ENCODE results near the gene FN1.

FN1 gene

DNA sequence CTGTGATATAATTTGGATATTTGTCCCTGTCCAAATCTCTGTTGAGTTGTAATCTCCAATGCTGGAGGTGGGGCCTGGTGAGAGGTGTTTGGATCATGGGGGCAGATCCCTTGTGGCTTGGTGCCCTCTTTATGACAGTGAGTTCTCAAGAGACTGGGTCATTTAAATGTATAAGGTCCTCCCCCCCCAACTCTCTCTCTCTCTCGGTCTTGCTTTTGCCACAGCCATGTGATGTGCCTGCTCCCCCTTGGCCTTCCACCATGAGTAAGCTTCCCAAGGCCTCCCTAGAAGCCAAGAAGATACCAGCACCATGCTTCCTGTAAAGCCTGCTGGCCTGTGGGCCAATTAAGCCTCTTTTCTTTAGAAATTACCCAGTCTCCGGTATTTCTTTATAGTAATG, 58.6 kb downstream of the FN1 start:
- Mint-ChIP-seq H3K4me1 (ENCODE audit: low read depth) (no peaks in the 10 kb centered on the region), H3K9me3 (ENCODE audit: low read depth) (no peaks in the 10 kb centered on the region), H3K4me3 (no peak overlapping the region), H3K36me3 (peaks cover 15% of the 10 kb centered on the region), H3K27ac (no peak overlapping the region), H3K27me3 (no peaks in the 10 kb centered on the region)

DNA sequence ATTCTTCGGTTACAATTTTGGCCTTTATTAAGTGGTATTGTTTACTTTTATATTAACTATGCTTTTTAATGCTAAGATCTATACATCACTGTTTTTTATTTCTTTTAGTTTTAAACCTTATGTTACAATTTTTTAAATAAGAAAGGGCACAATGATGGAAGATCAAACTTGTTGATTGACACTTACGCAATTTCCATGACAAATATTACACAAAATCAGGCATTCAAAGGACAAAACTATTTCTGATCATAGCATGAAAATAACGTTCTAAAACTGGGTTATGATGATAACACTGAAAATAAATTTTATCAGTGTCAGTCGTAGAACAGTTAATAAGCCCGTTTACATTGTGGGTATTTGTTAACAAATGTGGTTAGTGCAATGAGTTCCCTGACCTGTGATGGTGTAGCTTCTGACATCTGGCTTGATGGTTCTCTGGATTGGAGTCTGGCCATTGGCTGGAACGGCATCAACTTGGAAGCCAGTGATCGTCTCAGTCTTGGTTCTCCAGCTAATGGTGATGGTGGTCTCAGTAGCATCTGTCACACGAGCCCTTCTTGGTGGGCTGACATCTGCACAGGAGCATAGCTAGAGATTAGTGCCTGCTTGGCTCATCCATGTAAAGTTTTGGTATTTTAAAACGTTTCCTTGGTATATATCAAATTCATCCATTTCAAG, 59.6 kb downstream of the FN1 start:
- H3K4me1 Mint-ChIP-seq (ENCODE audit: low read depth), result no peaks in the 10 kb centered on the region
- H3K27ac Mint-ChIP-seq, result no peak overlapping the region
- H3K9me3 Mint-ChIP-seq (ENCODE audit: low read depth), result no peaks in the 10 kb centered on the region

DNA sequence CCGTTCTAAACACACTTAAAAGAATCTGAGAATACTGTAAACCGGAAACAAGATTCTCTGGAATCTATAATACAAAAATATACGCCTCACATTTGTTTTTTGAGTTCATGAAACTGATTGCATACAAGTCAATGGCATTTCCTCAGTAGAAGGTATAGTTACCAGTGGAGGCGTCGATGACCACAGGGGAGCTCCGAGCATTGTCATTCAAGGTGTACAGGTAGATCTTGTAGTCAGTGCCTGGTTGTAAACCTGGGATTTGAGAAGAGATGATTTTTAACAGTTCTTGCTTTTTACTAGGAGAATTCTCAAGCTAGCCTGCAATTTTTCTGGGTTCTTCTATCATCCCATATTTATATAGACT, 60.4 kb downstream of the FN1 start:
- no peak overlapping the region for H3K4me3 Mint-ChIP-seq
- H3K27ac Mint-ChIP-seq, result no peak overlapping the region
- no peaks in the 10 kb centered on the region for H3K9me3 Mint-ChIP-seq (ENCODE audit: low read depth)
- H3K4me1 Mint-ChIP-seq (ENCODE audit: low read depth), result no peaks in the 10 kb centered on the region
- no peaks in the 10 kb centered on the region for H3K27me3 Mint-ChIP-seq
- H3K36me3 Mint-ChIP-seq, result peaks cover 15% of the 10 kb centered on the region

More for the DNA sequence above, 59.6 kb downstream of the FN1 start:
- Mint-ChIP-seq H3K4me3 (no peak overlapping the region), H3K27me3 (no peaks in the 10 kb centered on the region), H3K36me3 (peaks cover 15% of the 10 kb centered on the region)

DNA sequence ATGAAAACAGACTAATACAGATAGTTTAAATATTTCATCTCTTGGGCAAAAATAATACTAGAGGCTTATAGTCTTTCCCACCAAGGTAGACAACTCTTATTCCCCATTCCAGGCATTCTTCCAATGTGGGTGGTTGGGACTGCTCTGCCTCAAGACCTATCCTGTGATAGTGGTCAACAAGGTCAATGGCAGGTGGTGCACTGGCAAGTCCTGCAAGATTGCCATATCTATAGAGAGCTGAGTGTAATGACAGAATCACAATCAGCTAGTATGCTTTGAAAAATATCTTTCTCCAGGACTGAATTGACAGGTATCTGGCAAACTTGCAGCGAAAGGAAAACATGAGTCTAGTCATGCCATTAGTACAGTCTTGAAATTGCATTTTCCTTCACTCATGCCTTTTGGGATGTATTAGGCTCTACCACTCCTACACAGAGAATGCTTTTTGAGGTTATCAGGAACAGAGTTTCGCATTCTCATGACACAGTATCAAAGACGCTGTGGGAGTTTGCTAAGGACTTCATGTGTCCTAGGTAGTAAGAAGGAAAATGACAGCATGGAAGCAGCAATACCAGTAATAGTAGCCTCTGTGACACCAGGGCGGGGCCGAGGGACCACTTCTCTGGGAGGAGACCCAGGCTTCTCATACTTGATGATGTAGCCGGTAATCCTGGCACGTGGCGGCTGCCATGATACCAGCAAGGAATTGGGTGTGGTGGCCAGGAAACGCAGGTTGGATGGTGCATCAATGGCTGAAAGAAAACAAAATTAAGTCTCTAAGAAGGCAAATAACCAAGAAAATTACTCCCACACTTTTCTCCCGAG, 61.0 kb downstream of the FN1 start:
- Mint-ChIP-seq H3K9me3 (ENCODE audit: low read depth) (no peaks in the 10 kb centered on the region), H3K27me3 (no peaks in the 10 kb centered on the region), H3K4me3 (no peak overlapping the region), H3K27ac (no peak overlapping the region), H3K36me3 (peaks cover 17% of the 10 kb centered on the region), H3K4me1 (ENCODE audit: low read depth) (no peaks in the 10 kb centered on the region)

DNA sequence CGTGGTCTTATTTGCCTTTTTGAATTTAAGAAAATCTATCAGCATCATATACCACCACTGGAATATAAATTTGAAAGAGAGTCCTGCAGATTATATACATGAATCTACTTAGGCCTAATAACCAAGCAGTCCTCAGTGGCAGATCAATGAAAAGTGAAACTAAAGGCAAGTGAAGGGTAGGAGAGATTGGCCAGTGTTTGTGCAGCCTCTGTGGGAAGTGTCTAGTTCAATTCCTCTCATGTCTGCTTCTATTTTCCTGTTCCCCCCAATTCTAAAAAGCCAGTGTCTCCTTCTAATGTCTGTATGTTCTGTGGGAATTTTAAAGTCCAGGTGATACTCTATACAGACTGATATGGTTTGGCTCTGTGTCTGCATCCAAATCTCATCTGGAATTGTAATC, 61.9 kb downstream of the FN1 start:
- H3K27me3 Mint-ChIP-seq, result no peaks in the 10 kb centered on the region
- no peaks in the 10 kb centered on the region for H3K9me3 Mint-ChIP-seq (ENCODE audit: low read depth)
- H3K4me3 Mint-ChIP-seq, result no peak overlapping the region
- peaks cover 20% of the 10 kb centered on the region for H3K36me3 Mint-ChIP-seq
- H3K27ac Mint-ChIP-seq, result no peak overlapping the region
- H3K4me1 Mint-ChIP-seq (ENCODE audit: low read depth), result no peaks in the 10 kb centered on the region

DNA sequence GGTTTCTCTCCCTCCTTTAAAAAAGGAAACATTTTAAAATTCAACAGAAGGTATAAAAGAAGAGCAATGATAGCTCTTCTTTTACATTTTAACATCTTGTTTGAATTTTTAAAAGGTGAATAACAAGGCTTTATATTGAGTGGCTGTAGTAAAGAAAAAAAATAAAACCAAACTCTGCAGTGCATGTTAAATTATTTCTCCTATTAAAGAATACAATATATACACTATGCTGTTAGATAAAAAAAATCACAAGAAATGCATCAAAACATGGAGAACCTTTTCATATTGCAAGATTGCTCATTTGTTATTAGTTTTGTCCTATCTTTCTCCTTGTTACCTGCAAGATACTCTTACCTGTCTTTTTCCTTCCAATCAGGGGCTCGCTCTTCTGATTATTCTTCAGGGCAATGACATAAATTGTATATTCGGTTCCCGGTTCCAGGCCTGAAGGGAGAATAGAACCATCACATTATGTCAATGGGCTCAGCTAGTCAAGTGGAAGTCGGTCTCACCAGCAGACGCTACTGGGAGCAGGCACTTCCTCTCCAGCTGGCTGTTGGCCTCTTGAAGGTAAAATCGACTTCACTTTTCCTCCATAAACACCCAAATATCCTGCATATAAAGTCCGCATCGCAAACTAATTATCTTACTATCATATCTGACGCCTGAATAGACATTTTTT, 62.8 kb downstream of the FN1 start:
- Mint-ChIP-seq H3K36me3 (peaks cover 20% of the 10 kb centered on the region), H3K27me3 (no peaks in the 10 kb centered on the region), H3K27ac (no peak overlapping the region), H3K9me3 (ENCODE audit: low read depth) (no peaks in the 10 kb centered on the region), H3K4me3 (no peak overlapping the region), H3K4me1 (ENCODE audit: low read depth) (no peaks in the 10 kb centered on the region)

DNA sequence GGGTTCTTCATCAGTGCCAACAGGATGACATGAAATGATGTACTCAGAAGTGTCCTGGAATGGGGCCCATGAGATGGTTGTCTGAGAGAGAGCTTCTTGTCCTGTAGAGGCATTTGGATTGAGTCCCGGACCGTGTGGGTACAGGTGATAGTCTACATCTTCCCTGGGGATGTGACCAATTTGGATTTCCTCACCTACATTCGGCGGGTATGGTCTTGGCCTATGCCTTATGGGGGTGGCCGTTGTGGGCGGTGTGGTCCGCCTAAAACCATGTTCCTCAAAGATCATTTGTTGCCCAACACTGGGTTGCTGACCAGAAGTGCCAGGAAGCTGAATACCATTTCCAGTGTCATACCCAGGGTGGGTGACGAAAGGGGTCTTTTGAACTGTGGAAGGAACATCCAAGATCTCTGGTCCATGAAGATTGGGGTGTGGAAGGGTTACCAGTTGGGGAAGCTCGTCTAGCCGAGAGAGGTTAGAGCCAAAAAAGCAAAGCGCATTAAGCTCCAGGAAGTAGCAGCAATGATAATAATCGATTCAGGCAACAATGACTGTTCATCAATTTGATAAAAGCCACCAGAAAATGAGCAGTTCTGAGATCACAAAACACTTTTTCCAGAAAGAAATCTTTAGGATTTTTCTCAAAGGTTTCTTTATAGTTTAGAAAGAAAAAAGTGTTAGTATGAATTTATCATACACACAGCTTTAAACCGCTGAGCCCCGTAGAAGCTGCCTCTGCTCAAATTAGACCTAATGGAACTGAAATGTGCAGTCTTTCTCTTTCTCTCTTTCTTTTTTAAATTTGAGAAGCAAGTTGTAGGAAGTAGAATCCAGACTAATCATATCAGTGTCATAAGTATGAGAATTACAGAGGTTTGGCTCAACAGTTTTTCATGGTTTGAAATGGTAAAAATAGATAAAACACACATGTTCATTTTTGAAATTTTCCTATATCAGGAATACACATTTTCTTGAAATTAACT, 63.7 kb downstream of the FN1 start:
- H3K27me3 Mint-ChIP-seq, result no peaks in the 10 kb centered on the region
- H3K9me3 Mint-ChIP-seq (ENCODE audit: low read depth), result no peaks in the 10 kb centered on the region
- no peak overlapping the region for H3K27ac Mint-ChIP-seq
- H3K4me3 Mint-ChIP-seq, result no peak overlapping the region
- peaks cover 29% of the 10 kb centered on the region for H3K36me3 Mint-ChIP-seq
- no peaks in the 10 kb centered on the region for H3K4me1 Mint-ChIP-seq (ENCODE audit: low read depth)

DNA sequence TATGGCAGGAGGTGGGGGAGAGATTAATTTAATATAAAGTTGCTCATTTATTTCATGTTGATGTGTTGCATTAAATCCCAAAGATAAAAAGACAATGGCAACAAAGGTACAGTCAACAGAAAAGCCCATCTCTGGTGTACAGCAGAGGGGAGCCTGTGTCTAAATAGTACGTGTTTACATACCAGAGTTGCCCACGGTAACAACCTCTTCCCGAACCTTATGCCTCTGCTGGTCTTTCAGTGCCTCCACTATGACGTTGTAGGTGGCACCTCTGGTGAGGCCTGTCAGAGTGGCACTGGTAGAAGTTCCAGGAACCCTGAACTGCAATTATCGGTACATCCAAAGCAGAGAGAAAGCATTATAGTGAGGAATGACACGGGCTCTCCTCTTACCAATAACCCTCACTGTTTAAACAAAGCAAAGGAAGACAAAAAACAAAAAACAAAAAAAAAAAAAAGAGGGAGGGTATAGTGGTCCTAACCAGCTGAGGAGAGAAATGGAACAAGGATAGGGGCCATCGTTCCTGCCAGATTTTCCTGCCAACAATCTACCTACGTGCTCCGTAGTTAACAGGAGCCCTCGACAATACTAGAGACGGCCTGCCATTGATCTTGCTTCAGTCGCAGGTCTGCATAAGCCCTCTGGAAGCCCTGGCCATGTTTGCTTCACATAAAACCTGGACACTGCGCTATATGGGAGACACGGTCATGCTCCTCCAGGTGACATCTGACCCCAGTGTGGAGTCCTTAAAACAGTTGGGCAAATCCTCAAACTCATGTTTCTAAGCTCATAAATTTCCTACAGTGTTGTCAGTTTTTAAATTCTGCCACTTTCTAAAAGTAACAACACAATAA, 65.5 kb downstream of the FN1 start:
- Mint-ChIP-seq H3K4me1 (ENCODE audit: low read depth) (no peaks in the 10 kb centered on the region), H3K4me3 (no peak overlapping the region), H3K9me3 (ENCODE audit: low read depth) (no peaks in the 10 kb centered on the region), H3K36me3 (peaks cover 33% of the 10 kb centered on the region), H3K27ac (no peak overlapping the region), H3K27me3 (no peaks in the 10 kb centered on the region)

DNA sequence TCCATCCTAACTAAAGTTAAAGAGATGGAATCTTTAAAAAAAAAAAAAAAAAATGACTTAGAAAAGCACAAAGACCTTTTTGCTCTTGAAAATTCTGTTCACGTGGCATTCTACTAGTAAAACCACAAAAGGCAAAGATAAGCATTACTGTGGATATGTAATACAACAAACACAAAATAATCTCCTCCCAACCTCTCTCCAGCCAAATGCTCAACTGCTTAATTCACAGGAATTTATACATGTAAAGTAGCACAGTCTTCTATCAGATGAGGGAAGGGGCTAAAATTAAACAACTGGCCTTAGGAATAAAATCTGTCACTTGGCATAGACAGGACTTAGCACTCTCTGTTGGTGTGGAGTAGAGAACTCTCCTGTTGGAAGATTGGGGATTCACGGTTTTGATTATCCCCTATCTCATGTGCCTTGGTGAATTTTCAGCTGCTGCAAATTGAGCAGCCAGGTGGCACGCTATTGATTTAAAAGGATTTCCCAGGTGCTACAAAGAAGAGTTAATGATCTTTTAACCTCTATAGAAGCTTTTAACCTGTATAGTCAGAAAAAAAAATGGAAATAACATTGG, 66.6 kb downstream of the FN1 start:
- no peak overlapping the region for H3K27ac Mint-ChIP-seq
- no peaks in the 10 kb centered on the region for H3K27me3 Mint-ChIP-seq
- H3K4me3 Mint-ChIP-seq, result no peak overlapping the region
- peaks cover 33% of the 10 kb centered on the region for H3K36me3 Mint-ChIP-seq
- H3K9me3 Mint-ChIP-seq (ENCODE audit: low read depth), result no peaks in the 10 kb centered on the region
- H3K4me1 Mint-ChIP-seq (ENCODE audit: low read depth), result no peaks in the 10 kb centered on the region

DNA sequence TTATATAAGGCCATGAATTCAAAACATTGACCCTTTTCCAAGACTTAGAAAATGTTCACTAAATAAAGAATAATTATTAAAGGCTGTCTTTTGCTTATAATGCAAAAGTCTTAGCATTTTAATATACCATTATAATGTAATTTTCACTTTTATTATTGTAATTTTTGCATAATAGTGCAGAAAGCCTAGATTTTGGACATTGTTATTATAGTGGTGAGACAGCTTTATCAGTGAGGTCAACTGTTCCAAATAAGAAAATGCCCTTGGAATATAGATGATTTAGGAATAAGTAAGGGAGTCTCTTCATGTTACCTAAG, 67.4 kb downstream of the FN1 start:
- peaks cover 30% of the 10 kb centered on the region for H3K36me3 Mint-ChIP-seq
- H3K4me1 Mint-ChIP-seq (ENCODE audit: low read depth), result no peaks in the 10 kb centered on the region
- H3K27me3 Mint-ChIP-seq, result no peaks in the 10 kb centered on the region
- H3K9me3 Mint-ChIP-seq (ENCODE audit: low read depth), result no peaks in the 10 kb centered on the region
- H3K4me3 Mint-ChIP-seq, result no peak overlapping the region
- no peak overlapping the region for H3K27ac Mint-ChIP-seq

DNA sequence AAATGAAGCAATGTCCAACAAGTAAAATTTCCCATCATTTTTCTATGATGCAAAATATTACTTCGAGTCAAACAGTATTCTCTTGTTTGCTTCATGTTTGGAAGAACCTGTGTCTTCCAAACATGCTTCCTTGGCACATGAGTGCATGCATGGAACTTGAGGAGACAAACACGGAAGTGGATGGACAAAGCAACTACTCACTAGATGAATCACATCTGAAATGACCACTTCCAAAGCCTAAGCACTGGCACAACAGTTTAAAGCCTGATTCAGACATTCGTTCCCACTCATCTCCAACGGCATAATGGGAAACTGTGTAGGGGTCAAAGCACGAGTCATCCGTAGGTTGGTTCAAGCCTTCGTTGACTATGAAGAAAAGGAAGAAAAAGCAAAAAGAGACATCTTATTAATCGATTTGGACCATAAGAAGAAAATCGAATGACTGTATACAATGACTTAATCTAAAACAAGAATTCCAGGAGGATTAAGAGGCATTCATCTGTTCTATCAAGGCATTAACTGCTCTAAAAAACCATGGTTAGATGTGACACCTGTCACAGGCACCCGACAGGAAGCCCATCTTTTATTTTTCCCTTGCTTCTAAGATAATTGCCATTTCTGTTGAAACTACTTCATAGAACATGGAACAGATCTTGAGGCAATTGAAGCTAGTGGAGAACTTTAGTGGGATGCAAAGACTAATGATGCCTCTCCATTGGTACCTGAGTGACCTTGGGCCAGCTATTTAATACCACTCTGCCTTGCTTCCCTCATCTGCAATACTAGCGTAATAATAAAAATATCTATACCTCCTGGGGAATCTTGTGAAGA, 68.0 kb downstream of the FN1 start:
- Mint-ChIP-seq H3K4me1 (ENCODE audit: low read depth) (no peaks in the 10 kb centered on the region), H3K27ac (no peak overlapping the region), H3K9me3 (ENCODE audit: low read depth) (no peaks in the 10 kb centered on the region), H3K36me3 (peaks cover 35% of the 10 kb centered on the region), H3K27me3 (no peaks in the 10 kb centered on the region), H3K4me3 (no peak overlapping the region)

DNA sequence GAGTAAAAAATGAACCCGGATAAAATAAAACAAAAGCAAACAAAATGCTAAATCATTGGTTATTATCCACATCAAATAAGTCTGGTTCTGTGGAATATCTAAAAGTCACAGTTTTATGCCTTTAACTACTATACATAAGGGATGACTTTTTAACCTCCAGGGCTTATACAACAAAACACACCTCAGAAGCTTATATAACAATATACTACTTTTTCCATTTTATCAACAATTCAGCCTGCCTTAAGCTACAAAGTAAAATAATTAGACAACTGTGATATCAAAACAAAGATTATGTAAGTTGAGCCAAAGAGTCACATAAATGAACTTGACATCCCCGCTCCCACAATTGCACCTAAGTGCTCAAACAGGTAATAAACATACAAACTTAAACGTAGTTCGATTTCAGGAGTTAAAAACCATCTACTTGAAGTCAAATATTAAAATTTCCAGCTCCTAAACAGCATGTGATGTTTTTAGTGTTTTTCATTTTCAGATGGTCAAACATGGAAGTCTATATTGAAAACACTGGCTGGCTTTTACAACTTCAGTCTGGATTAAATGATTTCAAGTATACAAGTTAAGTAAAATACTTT, 69.3 kb downstream of the FN1 start:
- H3K9me3 Mint-ChIP-seq (ENCODE audit: low read depth), result no peaks in the 10 kb centered on the region
- no peak overlapping the region for H3K27ac Mint-ChIP-seq
- no peak overlapping the region for H3K4me3 Mint-ChIP-seq
- H3K4me1 Mint-ChIP-seq (ENCODE audit: low read depth), result no peaks in the 10 kb centered on the region
- H3K27me3 Mint-ChIP-seq, result no peaks in the 10 kb centered on the region
- peaks cover 41% of the 10 kb centered on the region for H3K36me3 Mint-ChIP-seq

DNA sequence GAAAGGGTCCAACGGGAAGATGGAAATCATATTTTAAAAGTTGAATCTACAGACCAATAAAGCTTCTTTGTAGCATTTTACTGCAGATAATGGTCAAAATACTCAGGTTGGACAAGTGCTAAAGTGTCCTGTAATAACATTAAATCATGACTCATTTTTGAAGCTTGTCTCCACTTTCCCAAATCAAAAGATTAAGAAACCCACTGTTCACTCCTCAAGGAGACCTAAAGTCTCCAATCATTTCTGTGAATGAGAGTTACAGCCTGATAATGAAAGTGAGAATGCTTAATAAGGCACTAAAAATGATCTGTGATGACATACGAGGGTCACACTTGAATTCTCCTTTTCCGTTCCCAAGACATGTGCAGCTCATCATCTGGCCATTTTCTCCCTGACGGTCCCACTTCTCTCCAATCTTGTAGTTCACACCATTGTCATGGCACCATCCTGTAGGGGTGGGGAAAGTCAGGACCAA, 70.6 kb downstream of the FN1 start:
- no peaks in the 10 kb centered on the region for H3K27me3 Mint-ChIP-seq
- no peaks in the 10 kb centered on the region for H3K4me1 Mint-ChIP-seq (ENCODE audit: low read depth)
- H3K4me3 Mint-ChIP-seq, result no peak overlapping the region
- no peaks in the 10 kb centered on the region for H3K9me3 Mint-ChIP-seq (ENCODE audit: low read depth)
- H3K27ac Mint-ChIP-seq, result no peak overlapping the region
- H3K36me3 Mint-ChIP-seq, result peaks cover 43% of the 10 kb centered on the region

Data from activated naive CD8-positive, alpha-beta T cell (primary cell).